Lung microvascular endothelial cell (primary cell): Measurements from ENCODE around the gene PAPSS1. TPM values are rescaled to one million over a fixed set of nuclear protein-coding genes. Genes with fewer than 3 reads are reported as not detected.

Experiments used
- total RNA-seq: library from RNA; depleted of rRNA; stranded (reverse); fragments of >200 nt; gene quantifications from 2 replicates; pipeline ENCODE4 v1.2.1, GENCODE V29; 2014

Gene PAPSS1
- total RNA-seq, 1 donor from 2014 or later = 19.8 TPM

Other genes starting within 250 kb of the PAPSS1 start
- gene SGMS2, start 104.7 kb upstream of the PAPSS1 start, total RNA-seq = 31.8 and 35.5 TPM in 2 replicates
- 3.7 and 3.8 TPM in 2 replicates for gene CYP2U1, start 211.3 kb upstream of the PAPSS1 start, total RNA-seq